OCI-LY7 (cell line): ENCODE results near the gene NUDT14.

Experiments used
- CTCF ChIP-seq: fragments of 200-600 bp; sonication (generic); conservative IDR thresholded peaks from 2 replicates; pipeline ENCODE4 v1.5.1; 2014; ENCODE audit warnings: mild to moderate bottlenecking, antibody characterized with exemption, low read length, moderate library complexity, mixed read lengths
- EZH2phosphoT487 ChIP-seq: fragments of 200-600 bp; sonication (generic); IDR thresholded peaks from 2 replicates; pipeline ENCODE4 v1.6.1; 2018; ENCODE audit warnings: low read depth, borderline replicate concordance, mild to moderate bottlenecking, mixed run types, antibody characterized with exemption, low read length, moderate library complexity, mixed read lengths

GRCh38 chr14:105152794-105153241 is 28.3 kb downstream of the NUDT14 start:
- TF ChIP-seq EZH2phosphoT487 (no peak), CTCF (no peak)
